ENCODE results near the gene ROBO3.

The ROBO3 gene

DNA sequence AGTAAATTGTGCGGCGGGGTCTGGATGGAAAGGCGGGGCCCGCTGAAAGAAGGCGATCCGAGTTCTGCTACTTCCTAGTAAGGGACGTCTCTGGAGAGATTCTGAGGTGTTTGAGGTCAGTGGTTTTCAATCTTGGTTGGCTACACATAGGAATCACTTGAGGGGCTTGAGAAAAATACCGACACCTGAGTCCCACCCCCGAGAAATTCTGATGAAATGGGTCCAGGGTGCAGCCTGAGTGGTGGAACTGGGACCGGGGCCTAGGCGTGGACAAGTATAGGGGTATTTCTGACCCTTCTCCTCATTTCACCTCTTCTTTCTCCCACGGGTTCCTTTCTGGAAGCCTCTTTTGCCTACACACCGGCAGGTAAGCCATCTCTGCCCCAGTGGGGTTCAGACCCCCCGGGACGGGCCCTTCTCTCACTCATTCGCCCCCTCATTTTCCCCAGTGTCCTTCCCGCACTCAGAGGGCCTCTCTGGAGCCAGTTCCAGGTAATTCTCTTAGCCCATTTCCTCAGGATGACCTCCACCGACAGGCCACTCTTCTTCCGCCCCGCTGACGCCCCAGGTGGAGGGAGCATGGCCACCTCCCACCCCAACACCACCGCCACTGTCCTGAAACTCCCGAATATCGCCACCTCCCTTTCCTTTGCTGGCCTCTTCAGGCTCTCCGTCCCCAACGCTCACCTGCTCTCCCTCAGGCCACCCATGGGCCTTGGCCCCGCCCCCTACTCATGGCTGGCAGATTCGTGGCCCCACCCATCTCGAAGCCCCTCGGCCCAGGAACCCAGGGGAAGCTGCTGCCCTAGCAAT, 11.8 kb downstream of the ROBO3 start:
- no peak for DNase-seq

DNA sequence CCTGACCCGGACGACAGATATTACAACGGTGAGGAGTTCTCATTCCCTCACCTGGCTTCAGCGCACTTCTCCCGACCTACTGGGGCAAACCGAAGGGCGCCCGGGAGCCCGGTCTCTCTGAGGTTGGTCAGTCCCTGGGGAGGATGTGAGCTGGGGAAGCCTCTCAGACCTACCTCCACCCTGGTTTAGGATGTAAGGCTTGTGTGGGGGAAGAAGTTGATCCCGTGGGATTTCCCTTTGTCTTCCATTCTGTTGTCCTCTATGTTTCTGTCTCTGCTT, 12.3 kb downstream of the ROBO3 start:
- no peak for DNase-seq

DNA sequence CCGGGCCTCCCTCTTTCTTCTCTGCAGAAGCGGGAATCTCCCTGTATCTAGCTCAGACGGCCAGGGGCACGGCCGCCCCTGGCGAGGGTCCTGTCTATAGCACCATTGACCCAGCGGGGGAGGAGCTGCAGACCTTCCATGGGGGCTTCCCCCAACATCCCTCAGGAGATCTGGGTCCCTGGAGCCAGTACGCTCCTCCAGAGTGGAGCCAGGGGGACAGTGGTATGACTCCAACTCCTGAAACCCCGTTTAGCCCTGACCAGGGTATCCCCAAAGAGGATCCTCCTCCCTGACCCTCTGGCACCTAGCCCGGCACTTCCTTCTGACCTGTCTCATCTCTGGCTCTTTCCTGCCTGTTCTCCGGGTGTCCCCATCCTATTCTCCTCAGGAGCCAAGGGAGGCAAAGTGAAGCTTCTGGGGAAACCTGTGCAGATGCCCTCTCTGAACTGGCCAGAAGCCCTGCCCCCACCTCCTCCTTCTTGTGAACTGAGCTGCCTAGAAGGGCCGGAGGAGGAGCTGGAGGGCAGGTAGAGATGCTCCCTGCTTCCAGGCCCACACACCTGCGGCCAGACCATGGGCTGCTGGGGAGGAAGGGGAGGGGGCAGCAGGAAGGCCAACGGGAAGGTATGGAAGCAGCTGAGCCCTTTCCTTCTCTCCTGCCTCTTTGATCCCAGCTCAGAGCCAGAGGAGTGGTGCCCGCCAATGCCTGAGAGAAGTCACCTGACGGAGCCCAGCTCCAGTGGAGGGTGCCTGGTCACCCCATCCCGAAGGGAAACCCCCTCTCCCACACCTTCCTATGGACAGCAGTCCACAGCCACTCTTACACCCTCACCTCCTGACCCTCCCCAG, 12.9 kb downstream of the ROBO3 start:
- DNase-seq: no peak

DNA sequence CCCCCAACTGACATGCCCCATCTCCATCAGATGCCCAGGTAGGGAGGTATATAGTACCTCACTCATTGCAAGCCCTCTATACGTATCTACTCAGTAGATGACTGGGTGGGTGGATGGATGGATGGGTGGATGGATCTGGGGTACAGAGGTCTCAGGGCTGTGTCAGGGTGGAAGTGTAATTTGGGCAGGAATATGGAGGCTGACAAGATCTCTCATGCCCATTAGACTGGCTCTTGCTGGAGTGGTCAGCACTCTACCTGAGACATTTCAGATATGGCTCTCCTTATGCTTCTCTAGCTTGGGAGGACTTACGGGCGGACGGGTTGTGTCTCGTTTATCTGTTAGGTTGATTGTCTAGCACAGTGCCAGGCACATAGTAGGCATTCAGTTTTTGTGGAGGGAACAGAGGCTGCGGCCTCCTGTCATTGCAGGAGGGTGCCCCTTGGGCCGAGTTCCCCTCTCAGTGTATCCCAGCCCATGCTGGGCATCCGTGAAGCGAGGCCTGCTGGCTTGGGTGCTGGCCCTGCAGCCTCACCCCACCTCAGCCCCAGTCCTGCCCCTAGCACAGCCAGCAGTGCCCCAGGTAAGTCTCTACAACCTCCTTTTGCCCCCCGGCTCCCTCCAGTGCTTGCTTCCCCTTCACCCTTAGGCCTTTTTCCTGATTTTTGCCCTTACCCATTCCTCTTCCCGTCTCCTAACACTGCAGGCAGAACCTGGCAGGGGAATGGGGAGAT, 13.7 kb downstream of the ROBO3 start:
- no peak for DNase-seq

DNA sequence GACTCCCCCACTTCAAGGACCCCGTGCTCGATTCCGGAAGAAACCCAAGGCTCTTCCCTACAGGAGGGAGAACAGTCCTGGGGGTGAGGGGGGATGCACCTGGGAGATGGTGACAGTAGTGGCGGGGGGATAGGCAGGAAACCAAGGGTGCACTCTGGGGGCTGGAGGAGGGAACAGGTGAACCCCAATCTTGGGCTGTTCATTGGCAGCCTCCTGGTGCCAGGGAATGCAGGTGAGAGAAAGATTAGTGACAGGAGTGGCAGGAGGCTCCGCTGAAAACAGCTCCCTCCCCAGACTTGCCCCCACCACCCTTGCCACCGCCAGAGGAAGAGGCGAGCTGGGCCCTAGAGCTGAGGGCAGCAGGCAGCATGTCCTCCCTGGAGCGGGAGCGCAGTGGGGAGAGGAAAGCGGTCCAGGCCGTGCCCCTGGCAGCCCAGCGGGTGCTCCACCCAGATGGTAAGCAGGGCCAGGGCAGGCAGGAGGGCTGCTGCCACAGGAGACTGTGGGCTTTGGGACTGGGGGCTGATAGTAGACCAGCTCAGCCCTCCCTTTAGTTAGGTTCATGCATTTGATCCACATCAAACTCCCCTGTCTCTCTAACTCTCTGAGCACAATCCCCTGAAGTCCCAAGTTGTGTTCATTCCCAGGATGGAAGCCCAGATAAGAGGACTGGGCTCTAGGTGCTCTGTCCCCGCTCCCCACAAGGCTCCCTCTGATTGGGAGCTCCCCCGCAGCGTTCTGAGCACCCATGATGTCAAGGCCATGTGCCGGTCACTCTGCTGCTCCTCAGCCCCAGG, 14.5 kb downstream of the ROBO3 start:
- peak in 1 of 2 experiments; percentile 15 for DNase-seq

DNA sequence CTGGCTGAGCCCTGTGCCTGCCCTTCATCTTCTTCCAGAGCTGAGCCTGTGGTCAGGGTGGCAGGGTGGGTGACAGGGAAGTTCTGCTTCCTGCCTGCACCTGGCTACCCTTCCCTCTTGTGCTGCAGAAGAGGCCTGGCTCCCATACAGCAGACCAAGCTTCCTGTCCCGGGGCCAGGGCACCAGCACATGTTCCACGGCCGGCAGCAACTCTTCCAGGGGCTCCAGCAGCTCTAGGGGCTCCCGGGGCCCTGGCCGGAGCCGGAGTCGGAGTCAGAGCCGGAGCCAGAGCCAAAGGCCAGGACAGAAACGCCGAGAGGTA, 15.0 kb downstream of the ROBO3 start:
- DNase-seq: no peak

DNA sequence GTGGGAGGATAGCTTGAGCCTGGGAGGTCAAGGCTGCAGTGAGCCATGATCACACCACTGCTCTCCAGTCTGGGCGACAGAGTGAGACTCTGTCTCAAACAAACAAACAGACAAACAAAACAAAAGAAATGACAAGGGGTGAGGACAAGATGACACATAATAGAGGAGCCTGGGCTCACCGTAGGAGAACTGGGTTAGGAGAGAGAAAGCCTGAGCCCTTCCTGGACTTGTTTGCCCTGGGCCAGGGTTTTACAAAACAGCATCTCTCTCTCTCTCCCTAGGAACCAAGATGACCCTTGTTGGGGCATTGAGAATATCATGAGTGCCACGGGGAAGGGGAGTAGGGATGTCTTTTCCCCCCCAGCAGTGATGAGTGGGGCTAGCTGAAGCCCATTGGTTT, 15.7 kb downstream of the ROBO3 start:
- DNase-seq: peak in 1 of 2 experiments; percentile 7

DNA sequence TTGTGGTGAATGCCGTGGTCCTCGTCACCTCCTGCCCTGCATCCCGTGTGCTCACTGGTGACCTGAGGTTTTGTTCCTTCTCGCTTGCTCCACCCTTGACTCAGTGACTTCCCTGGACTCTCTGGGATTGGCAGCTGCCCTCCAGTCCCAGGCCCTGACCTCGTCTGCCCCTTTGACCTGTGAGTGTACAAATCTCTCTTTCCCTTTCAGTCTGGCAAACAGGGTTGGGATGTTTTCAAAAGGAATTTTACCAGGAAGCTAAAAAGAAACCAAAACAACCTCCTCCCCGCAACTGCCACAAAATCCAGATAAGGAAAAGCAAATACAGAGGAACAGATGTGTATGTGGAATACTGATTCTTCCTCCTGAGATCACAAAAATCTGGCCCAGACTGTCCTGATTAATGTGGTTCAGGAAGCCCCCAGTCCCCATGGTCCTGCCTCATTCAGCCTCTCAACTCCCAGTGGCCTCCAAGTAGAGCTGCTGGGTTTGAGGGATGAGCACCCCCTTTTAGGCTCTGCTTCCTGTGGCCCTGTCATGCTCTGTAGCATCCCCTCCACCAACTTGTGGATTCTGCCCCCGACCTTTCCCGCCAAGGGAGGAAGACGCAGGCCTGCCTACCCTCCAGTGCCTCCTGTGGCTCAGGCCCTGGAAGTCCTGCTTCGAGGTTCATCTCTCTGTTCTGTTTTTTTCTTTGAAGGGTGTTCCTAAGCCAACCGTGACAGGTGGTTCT, 17.3 kb downstream of the ROBO3 start:
- DNase-seq: peak in 1 of 2 experiments; percentile 10

DNA sequence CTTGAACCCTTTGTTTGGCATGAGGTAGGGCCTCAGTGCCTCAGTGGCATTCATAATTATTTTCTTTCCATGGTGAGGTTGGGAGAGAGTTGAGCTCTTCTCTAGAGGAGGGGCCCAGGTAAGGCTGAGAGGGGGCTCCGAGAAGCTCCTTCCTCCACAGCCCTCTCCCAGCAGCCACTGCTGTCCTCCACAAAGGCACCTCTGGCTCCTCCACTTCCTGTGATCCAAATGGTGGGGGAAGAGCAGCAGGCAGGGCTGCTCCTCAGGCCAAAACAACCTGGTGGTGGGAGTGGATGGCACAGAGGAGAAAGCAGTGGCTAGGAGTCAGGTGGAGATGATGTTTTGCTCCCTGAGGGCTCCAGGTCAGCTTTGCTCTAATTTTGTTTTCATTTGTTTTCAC, 19.1 kb downstream of the ROBO3 start:
- DNase-seq: no peak

DNA sequence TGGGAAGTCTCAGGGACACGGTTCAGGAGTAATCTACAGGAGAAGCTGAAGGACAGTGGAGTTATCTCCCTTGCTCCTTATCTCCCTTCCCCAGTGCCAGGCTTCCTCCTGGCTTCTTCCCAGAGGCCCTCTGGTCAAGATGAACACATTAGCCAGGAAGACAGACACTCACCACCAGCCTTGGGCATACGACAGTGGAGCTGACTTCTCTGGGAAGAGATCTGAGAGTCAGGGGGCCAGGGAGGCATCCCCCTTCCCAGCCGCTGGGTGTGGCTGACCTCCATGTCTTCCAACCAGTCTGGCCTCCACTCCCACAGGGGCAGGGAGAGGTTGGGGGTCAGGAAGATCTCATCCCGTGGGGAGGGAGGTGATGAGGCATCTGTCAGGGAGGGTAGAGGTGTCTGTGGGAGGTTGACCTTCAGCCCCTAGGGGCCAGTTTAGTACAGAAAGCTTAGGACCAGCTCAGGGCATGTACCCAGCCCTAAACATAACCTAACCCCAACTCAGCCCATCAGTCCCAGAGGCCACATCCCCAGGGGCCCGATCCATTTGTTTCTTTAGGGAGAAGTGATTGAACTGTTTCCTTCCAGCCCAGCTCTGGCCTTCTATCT, 19.7 kb downstream of the ROBO3 start:
- no peak for DNase-seq

DNA sequence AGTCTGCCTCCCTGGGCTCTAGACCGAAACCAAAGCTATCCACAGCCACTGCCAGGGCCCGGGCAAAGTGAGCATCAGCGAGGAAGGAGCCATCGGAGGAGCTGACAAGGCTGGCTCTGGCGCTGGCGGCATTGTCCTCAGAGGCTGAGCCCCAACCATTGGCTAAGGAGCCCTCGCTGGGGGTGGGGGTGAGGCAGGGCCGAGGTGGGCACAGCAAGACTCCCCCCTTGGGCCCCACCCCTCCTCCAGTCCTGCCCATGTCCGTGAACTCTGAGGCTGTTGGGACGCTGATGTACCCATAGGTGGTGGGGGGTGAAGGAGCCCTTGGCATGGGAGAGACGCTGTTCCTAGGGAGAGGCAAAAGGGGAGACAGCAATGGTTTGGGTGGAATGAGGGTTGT, 21.2 kb downstream of the ROBO3 start:
- DNase-seq: no peak

DNA sequence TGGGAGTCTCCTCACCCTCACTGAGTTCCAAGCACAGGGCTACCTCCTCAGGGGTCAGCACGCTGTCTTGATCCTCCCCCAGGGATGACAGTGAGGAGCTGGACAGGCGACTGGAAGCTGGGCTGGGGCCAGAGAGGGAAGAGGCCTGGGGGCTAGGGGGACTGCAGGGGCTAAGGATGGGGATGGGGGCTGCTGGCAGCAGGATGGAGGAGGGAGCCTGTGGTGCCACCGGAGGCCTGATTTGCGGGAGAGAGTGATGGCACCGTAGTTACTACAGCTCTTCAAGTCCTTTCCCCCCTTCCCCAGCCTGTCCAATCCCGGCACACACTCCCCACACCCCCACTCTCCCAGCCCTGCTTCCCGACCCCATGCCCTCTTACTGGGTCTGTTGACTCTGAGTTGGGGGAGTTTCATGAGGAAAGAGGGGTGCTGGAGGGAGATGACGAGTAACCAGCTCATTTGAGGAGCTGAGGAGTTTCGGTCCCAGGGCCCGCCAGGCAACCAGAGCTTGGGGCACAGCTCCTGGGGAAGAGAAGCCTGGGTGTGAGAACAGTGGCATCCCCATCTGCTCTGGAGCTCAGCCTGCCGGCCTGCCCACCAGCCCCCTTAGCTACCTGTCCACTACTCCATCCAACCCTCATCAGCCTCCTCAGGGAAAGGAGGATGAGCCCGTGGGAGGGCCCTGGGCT, 21.9 kb downstream of the ROBO3 start:
- DNase-seq: no peak

DNA sequence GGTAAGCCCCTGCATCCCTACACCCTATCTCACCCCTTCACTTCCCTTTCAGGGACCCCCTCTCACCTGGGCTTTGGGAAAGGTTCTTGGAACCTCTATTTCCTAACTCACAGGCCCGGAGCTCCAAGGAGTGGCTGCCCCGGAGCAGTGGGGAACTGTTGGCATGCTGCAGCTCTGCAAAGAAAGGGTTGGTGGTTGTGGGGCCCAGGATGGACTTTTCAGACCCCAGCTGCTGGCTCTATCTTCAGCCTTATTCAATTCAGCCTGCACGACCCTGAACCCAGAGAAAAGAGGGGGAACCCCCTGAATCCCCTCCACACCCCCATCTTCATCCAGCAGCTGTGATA, 22.4 kb downstream of the ROBO3 start:
- no peak for DNase-seq

DNA sequence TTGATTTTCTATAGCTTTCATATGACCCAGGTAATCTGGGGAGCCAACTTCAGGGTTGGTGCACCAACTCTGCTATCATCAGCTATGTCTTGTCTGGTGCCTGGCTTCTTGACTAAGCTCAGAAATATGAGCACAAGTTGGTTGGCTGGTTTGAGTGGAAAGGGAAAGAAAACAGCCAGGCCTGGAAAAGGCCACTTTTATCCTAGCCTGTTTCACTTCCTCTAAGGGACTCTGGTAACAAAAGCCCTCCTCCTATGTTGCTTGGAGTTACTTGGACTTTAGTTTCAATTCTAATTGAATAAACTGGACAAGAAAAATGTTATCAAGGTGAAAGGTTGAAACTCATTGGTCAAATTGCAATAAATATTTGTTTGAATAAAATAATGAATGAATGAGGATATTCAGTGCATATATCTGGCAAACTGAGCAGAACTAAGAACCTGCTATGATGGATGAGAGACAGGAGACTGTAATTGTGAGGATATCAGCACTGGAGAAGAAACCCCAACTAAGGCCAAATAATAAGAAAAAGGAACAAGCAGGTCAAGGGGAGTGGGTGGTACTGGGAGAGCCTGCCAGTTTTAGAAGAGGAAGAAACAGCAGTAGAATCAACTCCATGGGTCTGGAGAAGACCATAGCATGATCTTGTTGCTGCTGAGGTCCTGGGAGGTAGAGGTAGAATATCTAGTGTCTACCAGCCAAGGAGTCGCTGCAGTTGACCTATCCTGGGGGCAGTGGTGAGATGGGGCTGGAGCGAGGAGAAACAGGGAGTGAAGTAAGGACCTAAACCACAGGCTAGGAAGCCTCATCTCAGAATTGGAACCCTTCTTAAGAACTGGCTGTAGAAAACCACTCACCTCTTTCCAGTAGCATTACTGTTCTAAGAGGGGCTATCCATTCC, 24.2 kb downstream of the ROBO3 start:
- DNase-seq: no peak

DNA sequence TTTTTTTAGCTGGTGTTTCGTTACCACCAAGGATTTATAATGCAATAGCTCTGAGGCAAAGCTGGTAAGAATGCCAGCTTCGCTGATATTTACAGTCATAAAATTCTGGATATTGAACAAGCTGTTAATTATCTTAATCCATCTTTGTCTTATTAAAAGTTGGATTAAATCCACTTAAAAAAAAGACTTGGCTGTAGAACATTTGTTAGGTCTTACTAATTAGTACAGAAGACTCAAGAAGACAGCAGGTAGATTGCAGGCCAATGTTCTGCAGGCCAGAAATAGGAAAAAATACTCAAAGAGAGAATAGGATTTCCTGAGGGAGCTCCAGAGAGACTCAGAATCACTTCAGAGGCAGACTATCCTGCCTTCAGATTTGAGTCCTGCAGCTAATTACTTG, 24.9 kb downstream of the ROBO3 start:
- no peak for DNase-seq

DNA sequence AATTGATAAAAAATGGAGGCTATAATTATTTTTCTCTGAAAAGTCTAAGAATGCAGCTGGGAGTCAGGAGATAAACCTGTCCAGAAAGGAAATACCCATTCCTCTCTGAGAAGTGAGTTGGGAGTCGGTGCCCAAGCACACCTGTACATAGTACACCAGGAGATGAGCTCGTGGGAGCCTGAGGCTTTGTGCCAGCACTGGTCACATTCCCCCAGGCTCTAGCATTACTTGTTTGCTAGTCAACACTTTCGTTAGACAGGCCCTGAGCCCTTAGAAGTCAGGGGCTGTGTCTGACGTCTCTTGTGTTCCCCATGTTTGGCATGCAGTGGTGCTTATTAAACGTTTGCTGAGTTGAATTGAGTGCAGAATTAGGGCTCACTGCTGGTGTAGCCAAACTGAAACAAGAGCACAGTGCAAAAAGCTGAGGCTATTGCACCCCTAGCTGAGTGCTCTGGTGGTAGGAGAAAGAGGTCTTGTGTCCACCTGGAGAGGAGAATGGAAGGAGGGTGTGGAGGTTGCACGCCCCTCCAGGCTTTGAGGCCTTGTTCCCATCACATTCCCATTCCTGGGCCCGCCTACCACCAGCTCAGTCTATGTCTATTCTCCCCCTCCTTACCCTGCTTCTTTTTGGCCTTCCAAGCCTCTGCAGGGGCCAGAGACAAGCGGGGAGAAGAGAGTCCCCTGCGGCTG, 25.6 kb downstream of the ROBO3 start:
- no peak for DNase-seq

DNA sequence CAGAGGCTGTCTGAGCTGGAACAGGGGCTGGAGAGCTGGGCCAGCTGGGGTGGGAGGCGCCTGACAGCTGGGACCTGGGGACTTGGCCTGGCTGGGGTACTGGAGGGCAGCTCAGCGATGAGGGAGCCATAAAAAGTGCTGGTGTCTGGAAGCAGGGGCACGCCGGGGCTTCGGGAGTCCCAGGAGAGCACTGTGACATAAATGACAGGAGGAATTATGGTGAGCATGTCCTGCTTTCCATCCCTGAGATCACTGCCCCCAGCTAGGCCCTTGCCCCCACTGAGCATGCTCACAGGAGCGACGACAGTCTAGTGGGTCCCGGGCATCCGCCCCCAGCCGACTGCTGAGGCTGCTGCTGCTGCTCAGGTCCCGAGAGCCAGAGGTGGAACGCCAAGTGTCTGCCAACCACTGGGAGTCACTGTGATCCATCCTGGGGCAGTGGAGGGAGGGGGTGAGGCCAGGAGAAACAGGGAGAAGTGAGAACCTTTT, 26.2 kb downstream of the ROBO3 start:
- no peak for DNase-seq

DNA sequence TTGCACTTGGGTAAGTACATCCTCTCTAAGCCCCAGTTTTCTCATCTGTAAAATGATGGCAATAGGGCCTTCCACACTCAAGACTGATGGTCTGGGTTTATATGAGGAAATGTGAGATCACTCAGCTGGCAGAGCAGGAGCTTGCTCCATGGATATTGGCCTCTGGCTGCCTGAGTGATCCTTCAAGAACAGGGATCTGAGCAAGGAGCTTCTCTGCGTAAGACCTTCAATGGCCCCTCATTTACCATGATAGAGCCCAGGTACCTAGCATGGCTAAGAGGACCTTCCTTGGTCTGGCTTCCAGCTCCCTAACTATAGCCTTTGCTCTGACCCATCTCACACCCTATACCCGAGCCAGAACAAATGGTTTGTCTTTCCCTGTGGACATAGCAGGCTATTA, 26.9 kb downstream of the ROBO3 start:
- DNase-seq: peak in 1 of 2 experiments; percentile 3

DNA sequence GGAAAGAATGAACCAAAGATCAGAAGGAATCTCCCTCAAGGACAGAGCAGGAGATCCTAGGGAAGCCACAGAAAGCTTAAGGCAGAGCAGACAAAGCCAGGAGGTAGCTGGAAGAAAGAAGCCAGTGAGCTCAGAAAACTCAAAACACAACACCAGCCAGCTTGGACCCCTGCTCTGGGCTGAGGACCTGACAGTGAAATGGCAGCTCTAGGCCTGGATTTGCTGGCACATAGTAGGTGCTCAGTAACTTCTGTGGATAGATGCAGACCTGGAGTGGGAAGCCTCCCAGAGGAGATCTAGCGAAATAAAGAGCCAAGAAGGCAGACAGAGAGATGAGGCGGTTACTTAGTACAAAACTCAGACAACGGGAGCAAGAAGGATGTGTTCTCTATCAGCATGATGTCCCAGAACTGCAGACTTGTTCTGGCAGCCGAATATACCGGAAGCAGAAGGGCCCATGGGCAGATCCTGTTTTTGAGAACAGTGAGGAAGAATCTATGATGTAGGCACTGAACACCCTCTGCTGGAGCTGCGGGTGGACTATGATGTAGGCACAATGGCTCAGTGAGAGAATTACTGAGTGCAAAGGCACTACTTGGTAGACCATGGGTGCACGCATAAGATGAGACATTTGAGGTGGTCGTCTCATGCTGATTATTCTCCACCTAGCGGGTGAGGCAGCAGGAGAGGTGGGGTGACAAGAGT, 27.7 kb downstream of the ROBO3 start:
- DNase-seq: peak in 1 of 2 experiments; percentile 10

Measured in activated T-cell treated with anti-CD3 and anti-CD28 coated beads, Interleukin-2, amount 50 U/mL, for 48 hours (primary cell).